Neural crest cell (in vitro differentiated cells): Measurements from ENCODE around the gene WT1. TPM values are rescaled to one million over a fixed set of nuclear protein-coding genes. Genes with fewer than 3 reads are reported as not detected.

Source experiments
- DNase-seq: peaks from one replicate; pipeline ENCODE4 v3.0.0; 2021; ENCODE audit warnings: low read depth, mixed read lengths, low spot score
- H3K27ac Mint-ChIP-seq: one replicate; pipeline ENCODE4 v1.8.0; 2021; ENCODE audit warnings: mild to moderate bottlenecking, mixed read lengths; ENCODE audit not compliant: unreplicated experiment
- H3K27me3 Mint-ChIP-seq: 2 replicates; pipeline ENCODE4 v1.8.0; 2021; ENCODE audit warnings: low read depth, mild to moderate bottlenecking, mixed read lengths
- H3K36me3 Mint-ChIP-seq: 2 replicates; pipeline ENCODE4 v1.8.0; 2021; ENCODE audit warnings: low read depth, mild to moderate bottlenecking, mixed read lengths
- H3K4me1 Mint-ChIP-seq: 2 replicates; pipeline ENCODE4 v1.8.0; 2021; ENCODE audit warnings: mixed read lengths
- H3K4me3 Mint-ChIP-seq: one replicate; pipeline ENCODE4 v1.8.0; 2021; ENCODE audit warnings: mild to moderate bottlenecking, mixed read lengths
- H3K9me3 Mint-ChIP-seq: 2 replicates; pipeline ENCODE4 v1.8.0; 2021; ENCODE audit warnings: mixed read lengths
- total RNA-seq: library from RNA; stranded (reverse); gene quantifications from 2 replicates; pipeline ENCODE4 v1.2.1, GENCODE V29; 2021
- TF ChIP-seq, protein P1 (sequence below): fragments of 200-600 bp; sonication (generic); conservative IDR thresholded peaks from 2 replicates; pipeline ENCODE4 v1.5.0; 2021; ENCODE audit warnings: antibody characterized with exemption, mild to moderate bottlenecking

Gene WT1
- total RNA-seq, 1 donor from 2014 or later, result not detected

DNA sequence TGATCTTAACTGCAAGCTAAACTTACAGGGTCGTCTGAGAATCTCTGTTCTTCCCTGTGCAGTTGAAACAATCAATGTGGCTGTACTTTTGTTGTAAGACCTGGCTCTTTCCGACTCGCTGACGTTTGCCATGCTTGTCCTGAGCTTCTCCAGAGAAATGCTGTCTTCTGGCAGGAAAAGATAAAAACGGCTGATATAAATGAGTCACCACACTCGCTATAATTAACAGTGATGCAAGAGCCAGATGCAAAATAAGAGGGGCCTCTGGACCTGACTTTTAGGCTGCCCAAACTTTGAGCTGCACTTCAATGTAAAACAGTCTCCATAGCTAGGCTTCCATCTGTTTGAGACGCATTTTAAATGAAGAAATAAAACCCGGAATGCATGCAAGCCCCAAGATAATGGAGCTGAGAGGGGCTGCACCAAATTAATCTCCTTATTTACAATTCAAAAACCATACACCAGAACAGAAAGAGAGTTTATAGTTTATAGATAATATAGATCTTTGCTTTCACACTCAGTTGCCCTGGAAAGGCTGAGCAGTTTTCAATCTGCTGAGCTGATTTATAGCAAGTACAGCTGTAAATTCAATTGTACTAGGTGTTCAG, 48.5 kb downstream of the WT1 start:
- Mint-ChIP-seq H3K4me3 (no peak overlapping the region), H3K9me3 (no peaks in the 10 kb centered on the region), H3K27ac (no peak overlapping the region), H3K27me3 (peaks cover 62% of the 10 kb centered on the region), H3K4me1 (no peaks in the 10 kb centered on the region), H3K36me3 (no peaks in the 10 kb centered on the region)
- TF ChIP-seq, protein P1, sequence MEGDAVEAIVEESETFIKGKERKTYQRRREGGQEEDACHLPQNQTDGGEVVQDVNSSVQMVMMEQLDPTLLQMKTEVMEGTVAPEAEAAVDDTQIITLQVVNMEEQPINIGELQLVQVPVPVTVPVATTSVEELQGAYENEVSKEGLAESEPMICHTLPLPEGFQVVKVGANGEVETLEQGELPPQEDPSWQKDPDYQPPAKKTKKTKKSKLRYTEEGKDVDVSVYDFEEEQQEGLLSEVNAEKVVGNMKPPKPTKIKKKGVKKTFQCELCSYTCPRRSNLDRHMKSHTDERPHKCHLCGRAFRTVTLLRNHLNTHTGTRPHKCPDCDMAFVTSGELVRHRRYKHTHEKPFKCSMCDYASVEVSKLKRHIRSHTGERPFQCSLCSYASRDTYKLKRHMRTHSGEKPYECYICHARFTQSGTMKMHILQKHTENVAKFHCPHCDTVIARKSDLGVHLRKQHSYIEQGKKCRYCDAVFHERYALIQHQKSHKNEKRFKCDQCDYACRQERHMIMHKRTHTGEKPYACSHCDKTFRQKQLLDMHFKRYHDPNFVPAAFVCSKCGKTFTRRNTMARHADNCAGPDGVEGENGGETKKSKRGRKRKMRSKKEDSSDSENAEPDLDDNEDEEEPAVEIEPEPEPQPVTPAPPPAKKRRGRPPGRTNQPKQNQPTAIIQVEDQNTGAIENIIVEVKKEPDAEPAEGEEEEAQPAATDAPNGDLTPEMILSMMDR, result no peak
- no peak for DNase-seq

DNA sequence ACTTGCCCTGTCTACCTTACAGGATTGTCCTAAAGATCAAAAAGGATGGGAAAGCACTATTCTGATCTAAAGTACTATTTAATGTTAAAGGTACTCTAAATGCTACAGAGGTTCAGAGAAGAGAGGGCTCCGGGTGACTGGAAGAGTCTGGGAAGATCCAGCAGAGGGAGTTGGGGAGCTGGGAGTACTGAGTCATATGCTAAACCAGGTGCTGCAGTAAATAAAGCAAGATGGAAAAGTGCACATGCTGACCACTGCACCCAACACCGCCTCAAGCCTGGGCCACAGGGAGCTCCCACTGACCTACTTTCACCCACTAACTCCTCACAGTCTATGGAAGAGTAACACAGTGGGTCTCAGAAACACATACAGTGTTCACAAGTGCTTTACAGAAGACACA, 49.3 kb downstream of the WT1 start:
- Mint-ChIP-seq H3K4me1 (no peaks in the 10 kb centered on the region), H3K4me3 (no peak overlapping the region), H3K36me3 (no peaks in the 10 kb centered on the region), H3K9me3 (no peaks in the 10 kb centered on the region), H3K27me3 (peaks cover 62% of the 10 kb centered on the region), H3K27ac (no peak overlapping the region)
- TF ChIP-seq, protein P1, result peak; percentile 53
- no peak for DNase-seq

DNA sequence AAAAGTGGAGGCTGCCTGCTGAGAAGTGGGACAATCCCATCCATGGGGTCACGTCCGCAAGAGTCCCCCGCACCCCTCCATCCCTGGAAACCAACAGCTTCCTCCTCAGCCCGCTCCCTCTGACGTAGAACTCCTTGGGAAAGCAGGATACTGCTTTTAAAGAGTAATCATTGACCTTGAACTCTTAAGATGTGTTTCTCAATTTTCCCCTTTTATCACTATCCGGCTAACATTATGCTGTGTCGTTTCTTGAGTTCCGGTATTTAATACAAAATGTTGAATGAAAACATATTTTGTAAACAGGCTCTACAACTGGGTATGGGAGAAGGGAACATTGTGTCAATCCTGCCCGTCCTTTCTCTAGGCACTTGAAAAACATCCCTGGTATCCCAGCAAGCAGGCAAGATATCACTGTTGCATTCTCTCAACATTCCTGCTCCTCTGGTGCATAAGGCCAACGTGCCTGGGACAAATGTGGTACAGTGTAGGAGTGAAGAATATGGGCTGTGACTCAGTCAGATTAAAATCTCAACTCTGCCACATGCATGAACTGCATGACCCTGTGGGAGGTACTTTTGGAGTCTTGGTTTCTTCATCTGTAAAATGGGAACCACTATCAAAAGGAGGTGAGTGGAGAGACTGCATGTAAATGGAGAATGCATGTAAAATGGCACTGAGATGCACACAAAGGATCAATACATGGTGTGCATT, 52.8 kb downstream of the WT1 start:
- Mint-ChIP-seq H3K4me3 (no peak overlapping the region), H3K9me3 (peaks cover 6% of the 10 kb centered on the region), H3K27me3 (peaks cover 41% of the 10 kb centered on the region), H3K4me1 (no peaks in the 10 kb centered on the region), H3K27ac (no peak overlapping the region), H3K36me3 (no peaks in the 10 kb centered on the region)
- no peak for DNase-seq
- TF ChIP-seq, protein P1, result no peak

DNA sequence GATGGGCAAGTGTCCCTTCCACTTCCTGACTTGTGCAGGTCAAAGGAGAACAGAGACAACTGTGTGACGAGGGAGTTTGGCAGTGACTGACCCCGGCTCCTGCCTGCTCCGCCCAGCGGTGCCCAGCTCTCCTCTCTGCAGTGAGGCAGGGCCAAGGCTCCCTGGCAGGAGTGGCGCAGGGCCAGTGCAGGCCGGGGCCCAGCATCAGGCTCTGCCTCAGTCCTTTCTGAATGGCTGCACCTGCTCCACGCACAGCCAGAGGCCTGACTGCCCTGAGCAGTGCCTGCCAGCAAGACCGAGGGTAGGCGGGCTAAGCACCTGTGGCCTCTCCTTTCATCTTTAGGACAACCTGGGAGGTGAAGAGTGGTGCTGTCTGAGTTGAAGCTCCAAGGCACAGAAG, 54.2 kb downstream of the WT1 start:
- Mint-ChIP-seq H3K4me3 (no peak overlapping the region), H3K27ac (no peak overlapping the region), H3K4me1 (no peaks in the 10 kb centered on the region), H3K9me3 (peaks cover 6% of the 10 kb centered on the region), H3K36me3 (no peaks in the 10 kb centered on the region), H3K27me3 (peaks cover 36% of the 10 kb centered on the region)
- DNase-seq, result no peak
- TF ChIP-seq, protein P1, result no peak

DNA sequence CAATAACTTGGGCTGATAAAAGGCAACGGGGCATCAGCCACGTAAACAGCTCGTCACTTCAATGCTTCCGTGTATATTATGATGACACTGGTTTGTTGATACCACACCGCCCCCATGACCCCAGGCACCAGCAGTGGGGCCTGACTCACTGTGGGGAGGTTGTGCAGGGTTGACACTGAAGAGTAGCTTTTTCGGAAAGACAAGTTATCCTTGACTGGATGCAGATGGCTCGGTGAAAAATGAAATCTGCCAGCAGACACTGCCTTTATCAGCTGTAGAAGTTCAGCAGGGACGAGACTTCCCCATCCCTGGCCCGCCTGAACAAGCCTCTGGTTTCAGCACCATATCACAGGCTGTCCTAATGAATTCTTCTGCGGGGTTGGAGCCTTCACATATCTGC, 55.6 kb downstream of the WT1 start:
- no peak overlapping the region for H3K27ac Mint-ChIP-seq
- peaks cover 6% of the 10 kb centered on the region for H3K9me3 Mint-ChIP-seq
- TF ChIP-seq, protein P1, result no peak
- H3K27me3 Mint-ChIP-seq, result peaks cover 29% of the 10 kb centered on the region
- no peak overlapping the region for H3K4me3 Mint-ChIP-seq
- DNase-seq, result no peak
- no peaks in the 10 kb centered on the region for H3K36me3 Mint-ChIP-seq
- H3K4me1 Mint-ChIP-seq, result no peaks in the 10 kb centered on the region
